ENCODE measurements around the gene PLCB1. TPM values are rescaled to one million over a fixed set of nuclear protein-coding genes. Genes with fewer than 3 reads are reported as not detected.

Gene PLCB1
- total and polyA plus RNA-seq, 2 of the 4 experiments (the other 2 are of a cell fraction) = 5.6 to 16.1 TPM

- CTCF ChIA-PET = interaction anchor here (0.6 kb wide), 1 partner anchor 279 kb away, joined by 3 read pairs; no protein-coding TSS in a partner anchor
- H2AFZ ChIP-seq (replicated peaks; ENCODE audit: low read length, poor library complexity) = no peak overlapping the region
- ATAC-seq (ENCODE audit: low read depth) (peak; percentile 37), DNase-seq (no peak)
- no peak overlapping the region for H2BK5ac ChIP-seq (ENCODE audit: low read depth, low read length, poor library complexity, severe bottlenecking)
- dilution Hi-C loops (cut with HindIII; ENCODE audit: low sequenced_read_pairs, unreplicated experiment) = no loop called here
- no peak overlapping the region for H3K4me2 ChIP-seq (ENCODE audit: low read depth, low read length)
- no peak overlapping the region for H3K27ac ChIP-seq (ENCODE audit: insufficient read depth, low read length)
- H4K20me1 ChIP-seq (ENCODE audit: insufficient read depth, low read length) = no peaks in the 10 kb centered on the region
- no peak overlapping the region for H3K18ac ChIP-seq (ENCODE audit: low read depth, low read length)
- H3K4me3 ChIP-seq (ENCODE audit: insufficient read depth, low read depth, low read length) = no peak overlapping the region
- TF ChIP-seq CTCF (conservative IDR thresholded peaks at IDR 0.05; ENCODE audit: low read depth, low read length) (no peak), FOS (IDR thresholded peaks at IDR 0.05; ENCODE audit: low read depth, low read length) (no peak), USF2 (IDR thresholded peaks at IDR 0.05; ENCODE audit: low read depth, low read length) (no peak)
- H2BK120ac ChIP-seq (ENCODE audit: low read depth, low read length) = no peak overlapping the region
- H3K79me1 ChIP-seq (ENCODE audit: low read depth in 1 of 2, low read length in 2 of 2) = no peaks in the 10 kb centered on the region
- H3K36me3 ChIP-seq (ENCODE audit: control insufficient read depth, insufficient read depth, low read length) = no peaks in the 10 kb centered on the region
- H3K56ac ChIP-seq (ENCODE audit: extremely low read depth, insufficient read depth, low read length) = no peak overlapping the region
- no peak overlapping the region for H2AK9ac ChIP-seq (replicated peaks; ENCODE audit: low read depth, low read length, poor library complexity)
- H3K27me3 ChIP-seq (ENCODE audit: control insufficient read depth, insufficient read depth, low read length) = no peaks in the 10 kb centered on the region
- H4K8ac ChIP-seq (ENCODE audit: low read depth in 2 of 2, low read length in 2 of 2) = no peak overlapping the region
- H3K9me3 ChIP-seq (ENCODE audit: control insufficient read depth, insufficient read depth, low read length) = no peaks in the 10 kb centered on the region
- no peak overlapping the region for H3K4ac ChIP-seq (ENCODE audit: low read depth, low read length)
- no peaks in the 10 kb centered on the region for H3K4me1 ChIP-seq (ENCODE audit: control insufficient read depth, insufficient read depth, low read length)
- in situ Hi-C loops (cut with MboI; ENCODE audit: low sequenced_read_pairs) = no loop called here
- H2BK15ac ChIP-seq (ENCODE audit: low read depth, low read length) = no peak overlapping the region
- BruUV-seq (replicated peaks) = no TSS peak
- H3K9me1 ChIP-seq (ENCODE audit: insufficient read depth, low read length) = no peaks in the 10 kb centered on the region; the same call in 1 of the 2 replicates
- intact Hi-C loops (cut with micrococcal nuclease) = no loop called here
- H3K14ac ChIP-seq (replicated peaks; ENCODE audit: low read depth, low read length) = no peak overlapping the region
- no peak overlapping the region for H2AK5ac ChIP-seq (ENCODE audit: low read depth, low read length)
- H4K91ac ChIP-seq (ENCODE audit: insufficient read depth, low read depth, low read length) = no peak overlapping the region
- H3K9ac ChIP-seq (ENCODE audit: low read depth, low read length) = no peak overlapping the region
- POLR2A ChIA-PET (ENCODE audit: unreplicated experiment) = no interaction called here
- WGBS, 2 experiments (ENCODE audit: extremely low coverage in 2 of 2, insufficient read length in 1 of 2) = no CpG with 5 or more reads among the region's 4 CpGs
- H3K23ac ChIP-seq (ENCODE audit: low read depth, low read length) = no peak overlapping the region
- no peak overlapping the region for H2BK20ac ChIP-seq (ENCODE audit: low read depth, low read length)
- H4K5ac ChIP-seq (ENCODE audit: low read depth, low read length) = no peak overlapping the region
Measured at GRCh38 chr20:8807480-8808201, 675.6 kb downstream of the PLCB1 start.
